LNCAP (cell line): ENCODE data around the gene LIMK1.

ENCODE experiments used
- CTCF ChIP-seq: fragments of 450-650 bp; IDR thresholded peaks from 2 replicates; pipeline ENCODE4 v1.5.1; 2017; ENCODE audit warnings: mild to moderate bottlenecking

Gene LIMK1

GRCh38 chr7:74051193-74051592 is 32.4 kb upstream of the LIMK1 start:
- no peak for TF ChIP-seq CTCF

- peak; percentile 25; the same call in 1 of the 2 replicates for TF ChIP-seq CTCF
These were observed 31.8 kb upstream of the LIMK1 start for GRCh38 chr7:74051629-74052410.

GRCh38 chr7:74052628-74053027 is 31.0 kb upstream of the LIMK1 start:
- TF ChIP-seq CTCF = no peak

- TF ChIP-seq CTCF = no peak
These were observed 29.9 kb upstream of the LIMK1 start for GRCh38 chr7:74053589-74054186.

GRCh38 chr7:74056096-74056915 is 27.3 kb upstream of the LIMK1 start:
- no peak for TF ChIP-seq CTCF

GRCh38 chr7:74057216-74057925 is 26.2 kb upstream of the LIMK1 start:
- no peak for TF ChIP-seq CTCF

- TF ChIP-seq CTCF = no peak
These were observed 25.6 kb upstream of the LIMK1 start for GRCh38 chr7:74057987-74058386.
